Smooth muscle cell (in vitro differentiated cells): ENCODE results near the gene SOCS4. TPM values are rescaled to one million over a fixed set of nuclear protein-coding genes. Genes with fewer than 3 reads are reported as not detected.

ENCODE experiments used
- DNase-seq: peaks from one replicate; lab custom pipeline; 2025; ENCODE audit not compliant: unreplicated experiment; lab: John Stamatoyannopoulos, UW
- H2AFZ ChIP-seq: fragments of 200-600 bp; sonication (generic); 2 replicates; pipeline ENCODE4 v1.6.0; 2016; ENCODE audit warnings: antibody characterized with exemption, low read depth, mild to moderate bottlenecking
- H3F3A ChIP-seq: fragments of 200-600 bp; sonication (generic); 2 replicates; pipeline ENCODE4 v1.6.0; 2017; ENCODE audit warnings: antibody characterized with exemption, low read depth
- H3K27ac ChIP-seq: fragments of 200-600 bp; sonication (generic); 2 replicates; pipeline ENCODE4 v1.5.1; 2016; ENCODE audit warnings: low read depth, mild to moderate bottlenecking
- H3K27me3 ChIP-seq: fragments of 200-600 bp; sonication (generic); 2 replicates; pipeline ENCODE4 v1.6.1; 2016; ENCODE audit warnings: low read depth, mild to moderate bottlenecking
- H3K36me3 ChIP-seq: fragments of 200-600 bp; sonication (generic); 2 replicates; pipeline ENCODE4 v1.5.1; 2016; ENCODE audit warnings: low read depth
- H3K4me1 ChIP-seq: fragments of 200-600 bp; sonication (generic); 2 replicates; pipeline ENCODE4 v1.5.1; 2016; ENCODE audit warnings: low read depth
- H3K4me2 ChIP-seq: fragments of 200-600 bp; sonication (generic); 2 replicates; pipeline ENCODE4 v1.6.0; 2016; ENCODE audit warnings: mild to moderate bottlenecking
- H3K4me3 ChIP-seq: fragments of 200-600 bp; sonication (generic); 2 replicates; pipeline ENCODE4 v1.5.1; 2016; ENCODE audit warnings: mild to moderate bottlenecking
- H3K79me2 ChIP-seq: fragments of 200-600 bp; sonication (generic); 2 replicates; pipeline ENCODE4 v1.6.0; 2016; ENCODE audit warnings: low read depth, mild to moderate bottlenecking
- H3K9ac ChIP-seq: fragments of 200-600 bp; sonication (generic); 2 replicates; pipeline ENCODE4 v1.6.0; 2016; ENCODE audit warnings: low read depth
- H3K9me3 ChIP-seq: fragments of 200-600 bp; sonication (generic); replicated peaks from 2 replicates; pipeline ENCODE4 v1.5.1; 2016; ENCODE audit warnings: low read depth
- H4K20me1 ChIP-seq: fragments of 200-600 bp; sonication (generic); 2 replicates; pipeline ENCODE4 v1.6.0; 2016; ENCODE audit warnings: low read depth
- WGBS: methylation state at CpG from one replicate; pipeline ENCODE4 v1.1.7; 2016; ENCODE audit warnings: low lambda C conversion rate; 5-methylcytosine and 5-hydroxymethylcytosine counted together
- polyA plus RNA-seq: library from polyadenylated mRNA; unstranded; fragments of >200 nt; fragmentation: Nextera tagmentation; extraction: Ambion mirVana; gene quantifications from 2 replicates; pipeline ENCODE4 v1.2.1, GENCODE V29; 2016
- total RNA-seq: library from RNA; depleted of rRNA; stranded (reverse); fragments of >200 nt; gene quantifications from 2 replicates; pipeline ENCODE4 v1.2.3, GENCODE V29; 2014
- TF ChIP-seq, protein P1 (sequence below): fragments of 200-600 bp; sonication (generic); IDR thresholded peaks from 2 replicates; pipeline ENCODE4 v1.5.1; 2017; ENCODE audit warnings: borderline replicate concordance, mild to moderate bottlenecking, antibody characterized with exemption; ENCODE audit not compliant: insufficient read depth, poor library complexity, severe bottlenecking

SOCS4 gene
- total and polyA plus RNA-seq, 2 experiments from 2014 or later: 3.8 to 19.6 TPM

- Histone ChIP-seq H3K4me2 (no peak overlapping the region), H3K79me2 (no peaks in the 10 kb centered on the region), H3K27me3 (no peaks in the 10 kb centered on the region), H3K27ac (peak overlapping the region; percentile 45), H4K20me1 (no peaks in the 10 kb centered on the region), H2AFZ (no peak overlapping the region), H3K9me3 (no peaks in the 10 kb centered on the region), H3K4me1 (peaks cover 14% of the 10 kb centered on the region), H3K36me3 (no peaks in the 10 kb centered on the region), H3F3A (peaks cover 14% of the 10 kb centered on the region), H3K4me3 (no peak overlapping the region), H3K9ac (no peak overlapping the region)
- TF ChIP-seq, protein P1, sequence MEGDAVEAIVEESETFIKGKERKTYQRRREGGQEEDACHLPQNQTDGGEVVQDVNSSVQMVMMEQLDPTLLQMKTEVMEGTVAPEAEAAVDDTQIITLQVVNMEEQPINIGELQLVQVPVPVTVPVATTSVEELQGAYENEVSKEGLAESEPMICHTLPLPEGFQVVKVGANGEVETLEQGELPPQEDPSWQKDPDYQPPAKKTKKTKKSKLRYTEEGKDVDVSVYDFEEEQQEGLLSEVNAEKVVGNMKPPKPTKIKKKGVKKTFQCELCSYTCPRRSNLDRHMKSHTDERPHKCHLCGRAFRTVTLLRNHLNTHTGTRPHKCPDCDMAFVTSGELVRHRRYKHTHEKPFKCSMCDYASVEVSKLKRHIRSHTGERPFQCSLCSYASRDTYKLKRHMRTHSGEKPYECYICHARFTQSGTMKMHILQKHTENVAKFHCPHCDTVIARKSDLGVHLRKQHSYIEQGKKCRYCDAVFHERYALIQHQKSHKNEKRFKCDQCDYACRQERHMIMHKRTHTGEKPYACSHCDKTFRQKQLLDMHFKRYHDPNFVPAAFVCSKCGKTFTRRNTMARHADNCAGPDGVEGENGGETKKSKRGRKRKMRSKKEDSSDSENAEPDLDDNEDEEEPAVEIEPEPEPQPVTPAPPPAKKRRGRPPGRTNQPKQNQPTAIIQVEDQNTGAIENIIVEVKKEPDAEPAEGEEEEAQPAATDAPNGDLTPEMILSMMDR: no peak
- 84% methylated on average over 5 of the region's 5 CpGs for WGBS
- no peak for DNase-seq
These were observed 71.0 kb downstream of the SOCS4 start for GRCh38 chr14:55097881-55098560.

GRCh38 chr14:55098561-55098898 is 71.5 kb downstream of the SOCS4 start:
- Histone ChIP-seq H3K4me3 (no peak overlapping the region), H3K27me3 (no peaks in the 10 kb centered on the region), H3K36me3 (no peaks in the 10 kb centered on the region), H3K9ac (no peak overlapping the region), H3K4me2 (no peak overlapping the region), H4K20me1 (no peaks in the 10 kb centered on the region), H3K79me2 (no peaks in the 10 kb centered on the region), H3K27ac (peak overlapping the region; percentile 45), H3K4me1 (peaks cover 19% of the 10 kb centered on the region), H2AFZ (no peak overlapping the region), H3F3A (peaks cover 16% of the 10 kb centered on the region), H3K9me3 (no peaks in the 10 kb centered on the region)
- WGBS: 100% methylated on average over 1 of the region's 1 CpG
- TF ChIP-seq, protein P1: no peak
- no peak for DNase-seq

Other genes starting within 250 kb of the SOCS4 start
- 2.1 and 2.3 TPM in 2 replicates for gene GCH1, start 124.4 kb upstream of the SOCS4 start, total RNA-seq
- gene GCH1, start 124.4 kb upstream of the SOCS4 start, polyA plus RNA-seq: 0.08 and 0.70 TPM in 2 replicates
- gene WDHD1, start 137 bp upstream of the SOCS4 start, total RNA-seq: 9.4 and 14.6 TPM in 2 replicates
- gene WDHD1, start 137 bp upstream of the SOCS4 start, polyA plus RNA-seq: 5.3 and 5.7 TPM in 2 replicates
- gene MAPK1IP1L, start 24.4 kb downstream of the SOCS4 start, total RNA-seq: 109 and 176 TPM in 2 replicates
- gene MAPK1IP1L, start 24.4 kb downstream of the SOCS4 start, polyA plus RNA-seq: 89.0 and 89.7 TPM in 2 replicates
- 166 and 170 TPM in 2 replicates for gene LGALS3, start 102.0 kb downstream of the SOCS4 start, total RNA-seq
- 201 and 234 TPM in 2 replicates for gene LGALS3, start 102.0 kb downstream of the SOCS4 start, polyA plus RNA-seq
- gene DLGAP5, start 164.3 kb downstream of the SOCS4 start, total RNA-seq: 5.3 and 8.0 TPM in 2 replicates
- 5.3 and 7.5 TPM in 2 replicates for gene DLGAP5, start 164.3 kb downstream of the SOCS4 start, polyA plus RNA-seq
- gene FBXO34, start 244.2 kb downstream of the SOCS4 start, total RNA-seq: 23.9 TPM in 2 replicates
- gene FBXO34, start 244.2 kb downstream of the SOCS4 start, polyA plus RNA-seq: 17.4 and 21.5 TPM in 2 replicates